Right lobe of liver (tissue), 4 donors: ENCODE data around the gene PTS.
A peak's percentile ranks its signal among the peaks of the same experiment; 100 is the strongest.

Experiments used
- CTCF ChIP-seq, 4 donors: fragments of 200-600 bp in 3 of 4; fragments of 450-650 bp in 1 of 4; IDR thresholded peaks; one replicate each; pipeline versions ENCODE4 v1.5.1 to v1.8.0; 2016 to 2022; ENCODE audit warnings: antibody characterized with exemption in 4 of 4, mild to moderate bottlenecking in 2 of 4
- POLR2A ChIP-seq: fragments of 450-650 bp; IDR thresholded peaks from one replicate; pipeline ENCODE4 v1.6.1; 2017; ENCODE audit warnings: antibody characterized with exemption, mild to moderate bottlenecking
- donor health status: DM: no; HTN: no; CAD: no.
- donor health status: DM: no; HTN: no; CAD: no.
- donor health status: DM: no; HTN: yes; CAD: no.

- TF ChIP-seq POLR2A, result no peak
- TF ChIP-seq CTCF (IDR thresholded peaks at IDR 0.05), result peak; percentile 61 to 84 (median 80)
Observed at GRCh38 chr11:112279901-112280267, 53.7 kb downstream of the PTS start.
